Activated T-helper 1 cell treated with anti-CD3 and anti-CD28 coated beads, Interleukin-2, amount 50 U/mL, for 16 hours (primary cell): Measurements from ENCODE around the gene MYLK.
"Not testable (repeated sequence)": the region's sequence is repeated elsewhere in the genome, so short reads cannot be mapped to it uniquely, and the experiment has no call there.

Source experiments
- DNase-seq, 2 donors: peaks; one replicate each; pipeline ENCODE4 v3.0.0-alpha.2; 2020; ENCODE audit warnings: low read depth in 1 of 2, low spot score in 1 of 2

MYLK gene

DNA sequence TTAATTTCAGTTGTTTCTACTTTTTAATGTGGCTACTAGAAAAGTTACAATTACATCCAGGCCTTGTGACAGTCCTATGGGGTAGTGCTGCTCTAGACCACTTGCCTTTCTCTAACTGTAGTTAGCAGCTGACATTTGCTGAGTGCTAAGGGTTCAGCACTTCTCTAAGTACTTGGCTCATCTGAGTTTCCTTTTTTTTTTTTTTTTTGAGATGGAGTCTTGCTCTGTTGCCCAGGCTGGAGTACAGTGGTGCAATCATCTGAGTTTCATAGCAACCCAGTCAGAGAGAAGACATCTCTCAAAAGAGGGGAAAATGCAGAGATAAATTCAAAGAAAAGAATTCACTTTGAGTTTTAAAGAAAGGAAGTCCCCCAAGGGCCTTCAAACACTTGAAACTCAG, 130.8 kb downstream of the MYLK start:
- no peak for DNase-seq

DNA sequence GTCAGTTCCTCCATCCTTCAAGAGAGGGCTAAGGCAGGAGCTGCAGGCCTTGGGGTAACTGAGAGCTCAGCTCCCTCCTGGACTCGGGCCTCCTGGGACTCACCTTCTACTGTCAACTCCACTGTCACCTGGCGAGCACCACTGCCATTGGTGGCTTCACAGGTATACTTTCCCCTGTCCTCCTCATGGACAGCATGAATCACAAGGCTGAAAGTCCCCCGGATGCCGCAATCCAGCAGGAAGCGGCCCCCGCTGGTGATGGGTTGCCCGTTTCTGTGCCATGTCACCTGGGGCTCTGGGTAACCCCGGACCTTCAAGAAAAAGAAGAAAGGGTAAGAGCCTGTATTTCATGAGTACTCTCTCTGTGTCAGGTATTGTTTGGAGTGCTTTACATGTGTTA, 131.9 kb downstream of the MYLK start:
- DNase-seq, result no peak

DNA sequence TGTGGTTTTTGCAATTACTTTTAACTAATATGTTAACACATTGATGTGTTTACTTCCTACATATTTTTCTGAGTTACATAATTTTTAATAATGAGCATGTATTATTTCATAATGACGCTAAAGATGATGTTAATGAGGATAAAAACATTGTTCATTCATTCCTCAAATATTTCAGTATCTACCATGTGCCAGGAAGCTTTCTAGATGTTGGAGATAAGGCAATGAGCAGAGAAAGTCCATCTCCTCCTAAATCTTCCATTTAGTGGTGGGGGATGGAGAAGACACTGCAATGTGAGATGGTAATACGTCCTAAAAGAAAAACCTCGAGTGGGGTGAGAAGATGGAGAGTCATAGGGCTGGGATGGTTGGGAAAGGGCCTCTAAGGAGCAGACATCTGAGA, 132.7 kb downstream of the MYLK start:
- no peak for DNase-seq

DNA sequence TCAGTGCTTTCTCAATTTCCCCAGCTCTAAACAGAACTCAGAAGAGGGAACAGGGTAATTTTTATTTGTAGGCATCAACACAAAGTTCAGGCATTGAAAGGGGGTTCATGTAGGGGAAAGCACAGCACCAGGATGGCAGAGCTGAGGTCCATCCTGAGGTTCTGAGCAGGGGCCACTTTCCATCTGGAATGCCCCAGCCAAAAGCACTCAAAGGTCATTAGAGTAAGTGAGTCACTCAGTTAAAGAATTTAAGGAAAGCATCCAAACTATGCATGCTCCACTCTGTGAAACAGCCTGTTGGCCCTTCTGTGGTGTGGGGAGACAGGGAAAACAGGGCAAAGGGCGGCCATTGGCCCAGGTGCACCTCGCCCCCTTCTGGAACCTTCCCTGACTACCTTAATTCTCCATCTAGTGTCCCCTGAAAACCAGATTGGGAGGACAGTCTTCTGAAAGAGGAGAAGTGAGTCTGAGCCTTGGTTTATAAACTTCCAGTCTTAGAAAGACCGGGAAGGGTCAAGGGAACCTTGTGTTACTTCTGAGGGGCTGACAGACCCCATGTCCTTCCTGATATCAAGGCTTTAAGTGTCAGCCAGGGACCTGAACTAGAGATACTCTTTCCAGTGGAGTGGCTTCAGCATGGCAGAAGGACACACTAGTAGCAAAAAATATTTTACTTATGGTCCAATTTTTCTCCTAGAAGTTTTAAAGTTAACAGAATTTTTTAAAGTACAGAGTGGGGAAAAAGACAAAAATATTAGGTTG, 133.3 kb downstream of the MYLK start:
- no peak for DNase-seq

DNA sequence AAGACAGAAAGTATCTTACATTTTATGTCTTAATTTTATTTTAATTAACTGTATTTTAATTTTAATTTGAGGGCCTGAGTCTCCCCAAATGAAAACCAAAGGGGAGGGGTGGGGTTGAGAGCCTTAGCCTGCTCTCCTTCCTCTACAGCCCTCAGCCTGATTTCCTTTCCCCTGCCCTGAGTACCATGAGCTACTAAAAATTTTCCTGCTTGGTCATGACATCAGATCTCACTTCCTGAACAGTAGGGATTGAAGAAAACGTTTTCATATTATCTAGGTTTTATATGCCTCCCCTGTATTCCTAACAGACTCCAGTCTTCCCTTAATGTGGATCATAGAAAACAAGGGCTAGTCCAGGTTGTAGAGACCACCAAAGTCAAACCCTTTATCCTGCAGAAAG, 133.9 kb downstream of the MYLK start:
- no peak for DNase-seq

DNA sequence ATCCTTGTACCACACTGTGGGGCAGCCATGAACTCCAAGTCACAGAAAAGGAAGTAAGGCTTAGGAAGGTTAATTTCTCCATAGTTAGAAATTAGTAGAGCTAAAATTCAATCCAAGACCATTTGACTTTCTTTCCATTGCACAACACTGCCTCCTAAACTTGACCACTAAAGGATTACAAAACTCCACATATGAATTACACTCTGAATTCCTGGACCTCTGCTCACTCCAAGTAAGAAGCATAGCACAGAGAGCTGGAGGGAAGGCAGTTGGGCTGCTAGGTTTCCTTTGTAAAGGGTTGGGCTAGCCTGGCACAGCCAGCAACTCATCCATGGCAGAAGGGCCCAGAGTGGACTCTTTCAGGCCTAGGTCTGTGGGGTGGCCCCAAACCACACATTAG, 134.4 kb downstream of the MYLK start:
- no peak for DNase-seq

DNA sequence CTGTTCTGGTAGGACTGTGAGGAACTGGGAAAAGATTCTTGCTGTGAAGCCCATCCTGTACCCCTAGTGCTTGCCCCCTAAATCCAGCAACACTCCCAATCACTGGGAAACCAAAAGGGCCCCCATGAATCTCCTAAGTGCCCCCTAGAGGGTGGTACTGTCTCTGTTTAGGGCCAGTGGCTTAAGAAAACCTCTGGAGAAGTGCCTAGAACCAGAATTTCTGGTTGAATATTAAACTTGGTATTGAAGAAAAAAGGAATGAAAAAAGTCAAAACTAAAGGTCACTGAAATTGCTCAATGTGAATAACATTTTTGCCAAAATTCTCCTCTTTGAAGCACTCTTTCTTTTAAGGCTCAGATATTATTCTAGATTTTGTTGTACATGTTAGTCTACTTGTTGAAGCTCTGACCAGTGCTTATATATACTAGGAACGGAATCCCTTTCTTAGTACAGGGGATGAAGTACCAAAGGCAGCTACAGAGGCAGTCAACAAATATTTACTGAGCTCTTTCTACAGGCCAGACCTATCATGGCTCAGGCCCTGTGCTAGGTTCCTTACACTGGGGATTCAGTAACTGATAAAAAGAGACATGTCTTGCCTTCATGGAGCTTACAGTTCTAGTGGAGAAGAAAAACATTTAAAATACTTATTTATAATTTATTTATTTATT, 138.8 kb downstream of the MYLK start:
- DNase-seq, result no peak

DNA sequence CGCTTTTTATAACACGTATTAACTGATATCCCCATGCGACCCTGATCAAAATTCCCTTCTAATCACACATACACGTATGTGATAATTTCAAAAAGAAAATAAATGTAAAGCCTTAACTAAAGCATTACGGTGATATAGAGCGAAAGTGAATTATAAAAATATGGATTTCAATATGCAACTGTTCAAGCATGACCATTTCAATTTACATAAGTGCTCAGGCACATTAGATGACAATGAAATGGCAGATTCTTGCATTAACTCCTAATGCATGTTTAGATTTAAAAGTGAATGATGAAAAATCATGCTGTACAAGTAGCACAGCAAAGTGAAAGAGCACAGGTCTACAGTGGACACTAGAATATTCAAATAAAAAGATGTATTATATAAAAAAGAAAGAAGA, 140.1 kb downstream of the MYLK start:
- no peak for DNase-seq

DNA sequence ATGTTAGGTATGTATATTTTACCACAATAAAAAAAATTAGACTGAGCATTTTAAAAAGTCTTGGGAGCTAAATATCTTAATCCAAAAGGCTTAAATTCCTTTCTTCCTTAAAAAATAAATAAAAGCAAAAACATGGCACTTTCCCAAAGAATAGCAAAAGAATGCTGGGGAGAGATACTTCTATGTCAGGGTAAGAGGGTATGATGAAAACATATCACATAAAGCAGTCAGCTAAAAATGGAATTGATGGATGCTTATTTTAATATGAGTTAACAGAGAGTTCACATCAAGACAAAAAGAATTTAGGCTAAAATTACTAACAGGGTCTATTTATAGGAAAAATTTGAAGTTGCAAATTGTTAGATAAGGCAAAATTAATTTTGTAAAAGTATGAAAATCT, 141.0 kb downstream of the MYLK start:
- no peak for DNase-seq

DNA sequence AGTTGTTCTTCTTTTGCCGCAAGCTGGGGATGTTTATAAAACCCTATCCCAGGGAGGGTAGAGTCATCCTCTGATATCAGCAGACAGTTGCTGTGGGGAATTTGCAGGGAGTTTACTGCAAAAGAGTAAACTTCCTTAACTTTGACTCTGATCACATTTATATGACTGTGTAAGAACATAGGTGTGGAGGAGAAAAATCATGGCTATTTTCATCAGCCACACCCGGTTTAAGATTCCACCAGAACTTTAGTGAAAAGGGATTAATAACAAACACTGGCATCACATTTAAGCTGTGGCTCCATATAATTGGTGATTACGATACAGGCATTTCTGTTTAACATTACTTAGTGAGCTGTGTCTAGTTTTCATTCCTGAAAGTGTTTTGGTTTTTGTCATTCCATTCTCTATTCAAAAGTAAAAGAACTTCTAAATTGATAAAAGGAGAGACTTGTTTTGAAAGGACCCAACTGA, 143.1 kb downstream of the MYLK start:
- DNase-seq, result no peak

DNA sequence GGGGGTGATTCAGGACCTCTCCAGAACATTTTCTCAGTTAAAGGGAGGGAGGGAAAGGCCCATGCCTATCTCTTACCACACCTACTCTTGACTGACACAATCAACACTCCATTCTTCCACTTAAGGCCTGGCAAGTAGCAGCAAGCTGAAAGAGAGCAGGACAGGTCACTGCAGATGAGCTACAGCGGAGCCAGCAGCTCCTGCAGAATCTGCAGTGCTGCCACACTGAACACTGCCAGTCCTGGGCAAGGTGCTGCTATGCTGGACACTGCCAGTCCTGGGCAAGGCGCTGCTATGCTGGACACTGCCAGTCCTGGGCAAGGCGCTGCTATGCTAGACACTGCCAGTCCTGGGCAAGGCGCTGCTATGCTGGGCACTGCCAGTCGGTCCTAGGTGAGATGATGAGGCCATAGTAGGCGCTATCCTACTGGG, 143.7 kb downstream of the MYLK start:
- no peak for DNase-seq

DNA sequence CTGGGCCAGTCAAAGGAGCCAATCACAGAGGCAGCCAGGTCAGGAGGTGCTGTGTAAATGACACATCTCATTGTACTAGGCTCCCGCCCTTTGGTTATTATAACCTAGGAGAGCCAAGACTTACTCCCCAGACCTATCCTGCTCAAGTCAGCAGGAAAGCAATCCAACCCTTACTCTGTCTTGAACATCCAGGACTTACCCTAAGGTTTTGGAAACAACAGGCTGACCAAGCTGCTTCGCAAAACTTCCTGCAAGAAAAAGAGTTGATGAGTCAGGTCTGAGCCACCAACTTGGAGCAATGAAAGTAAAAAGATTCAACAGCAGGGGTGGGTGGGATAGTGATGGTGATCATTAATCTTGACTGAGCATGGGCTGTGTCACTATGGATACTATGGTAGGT, 144.4 kb downstream of the MYLK start:
- DNase-seq, result no peak

DNA sequence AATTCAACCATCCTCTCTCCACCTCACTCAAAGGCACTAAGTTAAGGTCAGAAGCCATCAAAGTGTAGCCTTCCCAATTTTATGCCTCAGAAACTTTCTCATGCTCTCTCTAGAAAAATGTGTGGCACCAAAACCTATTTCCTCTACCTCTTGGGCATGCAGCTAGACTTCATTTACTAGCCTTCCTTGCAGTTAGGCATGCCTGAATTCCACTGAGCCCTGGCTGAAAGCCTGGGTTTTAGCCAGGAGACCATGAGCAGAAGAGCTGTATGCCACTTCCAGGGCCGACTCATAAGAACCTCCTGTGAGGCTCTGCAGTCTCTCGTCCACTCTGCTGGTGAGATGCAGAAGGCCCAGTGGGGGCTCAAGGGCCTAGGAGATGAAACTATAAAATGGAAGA, 145.0 kb downstream of the MYLK start:
- DNase-seq, result no peak

DNA sequence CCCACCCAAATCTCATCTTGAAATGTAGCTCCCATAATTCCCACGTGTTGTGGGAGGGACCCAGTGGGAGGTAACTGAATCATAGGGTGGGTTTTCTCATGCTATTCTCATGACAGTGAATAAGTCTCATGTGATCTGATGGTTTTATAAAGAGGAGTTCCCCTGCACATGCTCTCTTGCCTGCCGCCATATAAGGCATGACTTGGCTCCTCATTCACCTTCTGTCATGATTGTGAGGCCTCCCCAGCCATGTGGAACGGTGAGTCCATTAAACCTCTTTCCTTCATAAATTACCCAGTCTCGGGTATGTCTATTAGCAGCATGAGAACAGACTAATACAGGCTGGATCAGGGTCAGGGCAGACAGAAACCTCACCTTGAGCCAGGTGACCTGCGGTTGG, 145.6 kb downstream of the MYLK start:
- DNase-seq, result not testable (repeated sequence)

DNA sequence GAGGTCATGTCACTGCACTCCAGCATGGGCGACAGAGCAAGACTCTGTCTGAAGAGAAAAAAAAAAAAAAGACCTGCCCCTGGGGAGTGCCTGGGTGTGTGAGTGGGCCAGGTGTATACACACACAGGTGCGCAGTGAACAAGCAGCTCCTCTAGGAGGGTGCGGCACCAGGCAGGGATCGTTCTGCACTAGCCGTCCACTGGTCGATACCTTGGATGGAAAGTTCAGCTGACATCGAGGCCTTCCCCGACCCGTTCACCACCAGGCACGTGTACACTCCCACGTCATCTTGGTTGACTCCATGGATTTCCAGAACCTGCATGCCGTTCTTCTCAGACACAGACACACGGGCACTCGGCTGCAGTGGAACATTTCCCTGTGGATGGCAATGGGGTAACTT, 147.0 kb downstream of the MYLK start:
- DNase-seq, result no peak

DNA sequence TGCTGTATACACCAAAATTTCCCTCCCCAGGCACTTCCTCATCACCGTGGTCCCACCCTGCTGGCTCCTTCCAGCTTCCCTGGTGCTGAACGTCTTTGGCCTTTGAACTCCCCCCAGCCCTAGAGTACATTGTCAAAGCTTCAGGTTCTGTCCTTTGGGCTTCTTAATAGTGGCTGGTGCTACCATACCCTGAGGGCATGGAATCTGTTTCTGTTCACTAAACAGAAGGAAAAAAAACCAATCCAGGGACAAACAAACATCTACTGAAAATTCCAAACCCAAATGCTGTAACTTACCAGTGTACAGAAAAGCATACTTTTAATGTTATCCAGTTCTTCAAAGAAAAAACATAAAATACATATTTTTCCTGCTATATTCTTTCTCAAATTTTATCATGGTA, 148.7 kb downstream of the MYLK start:
- no peak for DNase-seq

DNA sequence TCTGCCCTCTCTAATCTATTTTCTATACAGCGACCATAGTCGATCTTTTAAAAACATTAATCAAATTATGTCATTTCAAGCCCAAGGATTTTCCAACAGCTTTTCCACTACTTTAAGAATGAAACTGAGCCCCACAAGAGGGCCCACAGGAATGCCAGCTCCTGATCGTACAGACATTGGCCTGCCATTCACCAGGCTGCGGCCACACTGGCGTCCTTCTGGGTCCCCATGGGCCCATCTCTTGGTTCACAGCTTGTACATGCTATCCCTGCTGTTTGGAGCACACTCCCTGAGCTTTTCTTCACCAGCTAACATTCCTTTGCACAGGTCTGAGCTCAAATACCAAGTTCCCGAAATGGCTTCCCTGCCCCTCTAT, 149.6 kb downstream of the MYLK start:
- no peak for DNase-seq

DNA sequence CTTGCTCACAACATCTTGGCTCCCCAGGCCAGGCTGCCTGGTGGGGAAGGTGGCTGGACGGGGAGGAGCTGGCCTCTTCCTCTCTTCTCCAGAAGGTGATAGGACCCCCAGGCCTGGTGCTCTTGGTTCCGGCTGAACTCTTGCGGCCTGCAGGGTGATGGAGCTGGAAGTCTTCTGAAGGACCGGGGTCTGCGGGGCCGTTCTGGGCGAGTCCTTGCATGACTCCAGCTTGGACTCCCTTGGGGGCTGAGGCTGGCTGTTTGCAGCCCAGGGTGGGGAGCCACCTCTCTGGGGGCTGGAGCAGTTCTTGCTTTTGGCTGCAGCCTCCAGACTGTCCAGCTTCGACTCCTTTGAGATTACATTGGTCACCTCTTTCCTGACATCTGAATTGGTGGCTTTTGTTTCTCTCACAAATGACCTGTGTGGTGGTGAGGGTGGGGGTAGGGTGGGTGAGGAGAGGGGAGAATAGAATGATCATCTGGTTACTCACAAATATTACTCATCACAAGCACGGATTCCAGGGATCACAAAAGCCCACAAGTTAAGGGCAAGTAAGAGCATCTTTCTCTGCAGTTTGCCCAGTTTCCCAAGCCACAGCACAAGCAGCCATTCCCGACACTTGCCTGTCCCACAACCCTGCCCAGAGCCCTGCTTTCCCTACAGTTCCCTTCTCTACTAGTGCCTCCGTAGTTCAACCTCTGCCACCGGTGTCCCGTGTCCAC, 150.2 kb downstream of the MYLK start:
- DNase-seq, result no peak

DNA sequence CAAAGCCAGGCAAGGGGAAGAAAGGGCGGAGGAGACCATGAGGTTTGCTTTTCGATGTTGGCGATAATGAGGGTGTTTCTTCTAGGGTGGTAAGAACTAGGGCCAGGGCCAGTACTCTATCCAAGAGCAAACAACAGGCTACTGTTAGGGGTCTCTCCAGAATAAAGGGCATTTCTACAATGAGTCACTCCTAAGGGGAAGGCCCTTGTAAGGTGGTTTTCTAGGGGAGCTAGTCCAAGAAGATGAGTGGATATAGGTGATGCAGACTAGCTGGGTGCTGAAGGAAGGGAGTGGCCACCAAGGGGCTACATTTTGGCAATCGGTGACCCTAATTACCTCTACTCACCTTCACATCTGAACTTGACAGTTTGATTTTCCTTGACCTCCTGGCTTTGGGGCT, 150.8 kb downstream of the MYLK start:
- DNase-seq, result no peak

DNA sequence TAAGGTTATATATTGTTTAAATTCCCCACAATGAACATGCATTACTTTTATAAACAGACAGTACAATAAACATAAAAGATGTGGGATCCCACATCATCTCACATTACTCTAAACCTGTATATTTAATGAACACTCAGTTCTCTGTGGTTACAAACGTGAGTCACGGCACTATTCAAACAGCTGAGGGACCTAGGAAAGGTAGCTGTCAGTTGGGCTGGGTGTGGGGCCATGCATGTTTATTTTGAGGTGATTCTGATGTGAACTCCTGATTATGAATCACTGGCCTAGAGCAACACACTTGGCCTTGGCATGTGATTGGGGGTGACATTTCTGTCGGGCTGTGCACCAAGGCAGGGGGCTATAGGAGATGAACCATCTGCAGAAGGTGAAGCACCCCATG, 151.7 kb downstream of the MYLK start:
- no peak for DNase-seq

DNA sequence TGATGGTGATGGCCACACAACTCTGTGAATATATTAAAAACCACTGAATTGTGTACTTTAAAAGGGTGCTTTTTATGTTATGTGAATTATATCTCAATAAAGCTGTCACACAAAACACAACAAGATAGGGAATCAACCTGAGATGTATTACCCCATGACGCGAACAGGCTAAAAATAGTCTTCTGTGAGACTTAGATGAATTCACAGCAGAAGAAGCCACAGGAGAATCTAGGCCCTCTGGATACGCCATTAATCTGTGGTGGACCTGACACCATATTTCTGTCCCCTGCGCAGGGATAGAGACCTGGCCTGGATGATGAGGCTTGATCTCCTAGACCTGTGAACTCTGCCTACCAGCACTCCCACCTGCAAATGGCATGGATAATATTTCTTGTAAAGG, 153.3 kb downstream of the MYLK start:
- no peak for DNase-seq

DNA sequence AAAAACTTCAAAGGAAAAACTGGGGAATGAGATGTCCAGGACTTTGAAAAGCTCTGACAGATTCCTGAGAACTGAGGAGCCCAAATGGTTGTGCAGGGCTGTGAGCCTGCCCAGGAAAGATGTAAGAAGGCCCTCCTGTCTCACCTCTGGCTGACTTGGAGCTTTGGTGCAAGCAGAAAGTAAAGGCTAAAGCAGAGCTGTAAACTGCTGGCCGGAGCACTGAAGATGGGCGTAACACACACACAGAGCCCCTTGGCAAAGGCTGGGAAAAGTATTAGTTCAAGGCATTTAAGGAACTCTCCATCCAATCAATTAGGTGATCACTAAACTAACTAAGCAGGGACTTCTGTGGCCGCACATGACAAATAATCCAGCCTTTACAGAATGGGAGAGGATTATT, 155.1 kb downstream of the MYLK start:
- DNase-seq, result no peak
